PC-3 (cell line): ENCODE measurements around the gene CEND1. TPM values are rescaled to one million over a fixed set of nuclear protein-coding genes. Genes with fewer than 3 reads are reported as not detected.

Experiments used
- ATAC-seq: fragments of 200-7000 bp; cut with Tn5 transposase; 2 replicates; pipeline ENCODE4 v1.9.1; 2020; ENCODE audit warnings: mild to moderate bottlenecking, moderate library complexity
- BruUV-seq: library from RNA; stranded (reverse); fragments of 400-500 nt; replicated peaks from 2 replicates; lab custom pipeline; 2021; lab: Mats Ljungman, UMichigan
- CTCF ChIA-PET: fragments of 300-600 bp; sonication (Branson Sonifier 250); formaldehyde crosslinking; loops from one replicate; lab custom pipeline; 2022; ENCODE audit warnings: antibody characterized with exemption; lab: Charles Lee
- POLR2A ChIA-PET: fragments of 300-600 bp; sonication (Branson Sonifier 250); formaldehyde crosslinking; loops from one replicate; lab custom pipeline; 2022; ENCODE audit warnings: antibody characterized with exemption; ENCODE audit not compliant: unreplicated experiment; lab: Charles Lee
- DNase-seq: peaks from one replicate; pipeline ENCODE4 v3.0.0-alpha.2; 2015
- H2AFZ ChIP-seq: fragments of 300-600 bp; sonication (generic); 2 replicates; pipeline ENCODE4 v1.6.0; 2016; ENCODE audit warnings: antibody characterized with exemption, low read length
- H3F3A ChIP-seq: fragments of 300-600 bp; sonication (generic); one replicate; pipeline ENCODE4 v1.6.0; 2017; ENCODE audit warnings: antibody characterized with exemption, low read length, control low read depth, mild to moderate bottlenecking; ENCODE audit not compliant: unreplicated experiment
- H3K27ac ChIP-seq: fragments of 300-600 bp; sonication (generic); 2 replicates; pipeline ENCODE4 v1.5.1; 2016; ENCODE audit warnings: mild to moderate bottlenecking, low read length
- H3K27me3 ChIP-seq: fragments of 300-600 bp; sonication (generic); 2 replicates; pipeline ENCODE4 v1.6.1; 2016; ENCODE audit warnings: low read length, mixed read lengths
- H3K36me3 ChIP-seq: fragments of 300-600 bp; sonication (generic); 2 replicates; pipeline ENCODE4 v1.6.1; 2016; ENCODE audit warnings: low read depth, mixed run types, low read length, mixed read lengths
- H3K4me1 ChIP-seq: fragments of 300-600 bp; sonication (generic); 2 replicates; pipeline ENCODE4 v1.5.1; 2016; ENCODE audit warnings: low read length; ENCODE audit not compliant: insufficient read depth
- H3K4me2 ChIP-seq: fragments of 300-600 bp; sonication (generic); 2 replicates; pipeline ENCODE4 v1.6.0; 2016; ENCODE audit warnings: low read length
- H3K4me3 ChIP-seq: fragments of 300-600 bp; sonication (generic); 2 replicates; pipeline ENCODE4 v1.5.1; 2016; ENCODE audit warnings: mild to moderate bottlenecking, low read length, mixed read lengths
- H3K79me2 ChIP-seq: fragments of 300-600 bp; sonication (generic); 2 replicates; pipeline ENCODE4 v1.6.1; 2017; ENCODE audit warnings: low read length, mixed read lengths
- H3K9ac ChIP-seq: fragments of 300-600 bp; sonication (generic); 2 replicates; pipeline ENCODE4 v1.6.0; 2016; ENCODE audit warnings: mild to moderate bottlenecking, low read length
- H3K9me2 ChIP-seq: fragments of 300-600 bp; sonication (generic); replicated peaks from 2 replicates; pipeline ENCODE4 v1.6.1; 2016; ENCODE audit warnings: mixed run types, low read length, mixed read lengths
- H3K9me3 ChIP-seq: fragments of 300-600 bp; sonication (generic); 2 replicates; pipeline ENCODE4 v1.6.1; 2016; ENCODE audit warnings: low read length, mixed read lengths
- H4K20me1 ChIP-seq: fragments of 300-600 bp; sonication (generic); 2 replicates; pipeline ENCODE4 v1.6.1; 2016; ENCODE audit warnings: low read length, mixed read lengths
- CTCF ChIP-seq: fragments of 300-600 bp; sonication (generic); conservative IDR thresholded peaks from 2 replicates; pipeline ENCODE4 v1.5.1; 2017; ENCODE audit warnings: antibody characterized with exemption, low read depth, mild to moderate bottlenecking, low read length
- EZH2 ChIP-seq: fragments of 300-600 bp; sonication (generic); IDR thresholded peaks from one replicate; pipeline ENCODE4 v1.6.1; 2017; ENCODE audit warnings: antibody characterized with exemption, mild to moderate bottlenecking, low read length; ENCODE audit not compliant: unreplicated experiment
- EZH2phosphoT487 ChIP-seq: fragments of 300-600 bp; sonication (generic); IDR thresholded peaks from 2 replicates; pipeline ENCODE4 v1.6.1; 2018; ENCODE audit warnings: mild to moderate bottlenecking, antibody characterized with exemption, low read length, borderline replicate concordance
- intact Hi-C: fragments of 100-400 bp; cut with micrococcal nuclease; formaldehyde crosslinking; loops from 2 replicates; pipeline ENCODE4 v1.9.0; 2023
- total RNA-seq: library from RNA; depleted of rRNA; stranded (reverse); fragments of >200 nt; gene quantifications from 2 replicates; pipeline ENCODE4 v1.2.3, GENCODE V29; 2014

The CEND1 gene
- total RNA-seq, 1 experiment from 2014 or later, result not detected

- no peak for ATAC-seq
- peaks cover 14% of the 10 kb centered on the region for H3K4me1 ChIP-seq
- H3K27me3 ChIP-seq, result no peaks in the 10 kb centered on the region
- no peak overlapping the region for H3K9ac ChIP-seq
- H3K4me3 ChIP-seq, result no peak overlapping the region
- CTCF ChIA-PET, result no interaction called here
- TSS peak; percentile 26 for BruUV-seq
- POLR2A ChIA-PET, result interaction anchor here (0.5 to 1.0 kb wide), 6 partner anchors 14 to 68 kb away, joined by 3 to 6 read pairs (median 4); partner anchors contain the start of genes DEAF1 and TMEM80
- TF ChIP-seq EZH2 (no peak), CTCF (no peak), EZH2phosphoT487 (no peak)
- H3K4me2 ChIP-seq, result no peak overlapping the region
- no peak overlapping the region for H2AFZ ChIP-seq
- H3K36me3 ChIP-seq, result peaks cover 39% of the 10 kb centered on the region
- H3K79me2 ChIP-seq, result no peaks in the 10 kb centered on the region
- no peaks in the 10 kb centered on the region for H3K9me2 ChIP-seq
- DNase-seq, result no peak
- no peaks in the 10 kb centered on the region for H3K9me3 ChIP-seq
- peak overlapping the region; percentile 19; the same call in 1 of the 2 replicates for H3K27ac ChIP-seq
- peaks cover 9% of the 10 kb centered on the region for H3F3A ChIP-seq
- no peaks in the 10 kb centered on the region for H4K20me1 ChIP-seq
- intact Hi-C loops, result loop anchor here (2.0 kb wide), 1 partner anchor 15 kb away; no protein-coding TSS in a partner anchor
These were observed 26.2 kb downstream of the CEND1 start for GRCh38 chr11:763549-764321.

- peak overlapping the region; percentile 91 for H3K27ac ChIP-seq
- peak overlapping the region; percentile 31; the same call in 1 of the 2 replicates for H2AFZ ChIP-seq
- no peaks in the 10 kb centered on the region for H3K27me3 ChIP-seq
- peaks cover 39% of the 10 kb centered on the region for H3K36me3 ChIP-seq
- intact Hi-C loops, result loop anchor here (2.0 kb wide), 1 partner anchor 14 kb away; no protein-coding TSS in a partner anchor
- no peaks in the 10 kb centered on the region for H4K20me1 ChIP-seq
- no peaks in the 10 kb centered on the region for H3K79me2 ChIP-seq
- H3K4me1 ChIP-seq, result peaks cover 14% of the 10 kb centered on the region
- DNase-seq, result peak; percentile 59
- H3F3A ChIP-seq, result peaks cover 9% of the 10 kb centered on the region
- H3K4me3 ChIP-seq, result no peak overlapping the region
- TF ChIP-seq EZH2phosphoT487, result no peak
- TF ChIP-seq CTCF, result no peak
- ChIA-PET CTCF (no interaction called here), POLR2A (interaction anchor here (0.6 to 1.0 kb wide), 4 partner anchors 15 to 68 kb away, joined by 3 to 4 read pairs (median 4); partner anchors contain the start of genes DEAF1 and TMEM80)
- no peaks in the 10 kb centered on the region for H3K9me2 ChIP-seq
- H3K9me3 ChIP-seq, result no peaks in the 10 kb centered on the region
- BruUV-seq, result no TSS peak
- peak overlapping the region; percentile 43 for H3K4me2 ChIP-seq
- H3K9ac ChIP-seq, result peak overlapping the region; percentile 59
- peak; percentile 19 for ATAC-seq
These were observed 26.8 kb downstream of the CEND1 start for GRCh38 chr11:763073-763463.
